HepG2 (cell line): ENCODE data around the gene SLC25A1. TPM values are rescaled to one million over a fixed set of nuclear protein-coding genes. Genes with fewer than 3 reads are reported as not detected.

Source experiments
- PAWR ChIP-seq: sonication (generic); formaldehyde crosslinking; IDR thresholded peaks from 2 replicates; pipeline ENCODE4 v1.4.0; 2020; ENCODE audit warnings: missing genetic modification reagents, mild to moderate bottlenecking, borderline replicate concordance
- PHF21A ChIP-seq: sonication (generic); formaldehyde crosslinking; IDR thresholded peaks from 2 replicates; pipeline ENCODE4 v1.5.0; 2020; ENCODE audit warnings: mild to moderate bottlenecking, missing genetic modification reagents
- PRMT3 ChIP-seq: sonication (generic); formaldehyde crosslinking; IDR thresholded peaks from 2 replicates; pipeline ENCODE4 v1.8.1; 2022; ENCODE audit warnings: low read depth, mild to moderate bottlenecking, moderate library complexity, missing genetic modification reagents, borderline replicate concordance
- SRY ChIP-seq: sonication (generic); formaldehyde crosslinking; IDR thresholded peaks from 2 replicates; pipeline ENCODE4 v1.8.0; 2022; ENCODE audit warnings: mild to moderate bottlenecking, missing genetic modification reagents
- TARDBP ChIP-seq: sonication (generic); formaldehyde crosslinking; IDR thresholded peaks from 2 replicates; pipeline ENCODE4 v1.8.0; 2022; ENCODE audit warnings: mild to moderate bottlenecking, missing genetic modification reagents
- ZMYM2 ChIP-seq: sonication (generic); formaldehyde crosslinking; IDR thresholded peaks from 2 replicates; pipeline ENCODE4 v1.8.0; 2022; ENCODE audit warnings: mild to moderate bottlenecking, missing genetic modification reagents
- ZNF10 ChIP-seq: sonication (generic); formaldehyde crosslinking; IDR thresholded peaks from 2 replicates; pipeline ENCODE4 v1.4.0; 2020; ENCODE audit warnings: mild to moderate bottlenecking, low read depth, missing genetic modification reagents, borderline replicate concordance
- ZNF280B ChIP-seq: sonication (generic); formaldehyde crosslinking; IDR thresholded peaks from 2 replicates; pipeline ENCODE4 v1.5.0; 2020; ENCODE audit warnings: missing genetic modification reagents, mild to moderate bottlenecking, borderline replicate concordance
- ZNF549 ChIP-seq: sonication (generic); formaldehyde crosslinking; IDR thresholded peaks from 2 replicates; pipeline ENCODE4 v1.5.0; 2020; ENCODE audit warnings: missing genetic modification reagents
- ZNF574 ChIP-seq: sonication (generic); formaldehyde crosslinking; IDR thresholded peaks from 2 replicates; pipeline ENCODE4 v1.4.0; 2020; ENCODE audit warnings: missing genetic modification reagents
- ZNF589 ChIP-seq: sonication (generic); formaldehyde crosslinking; conservative IDR thresholded peaks from 2 replicates; pipeline ENCODE4 v1.8.0; 2022; ENCODE audit warnings: mild to moderate bottlenecking, moderate library complexity, missing genetic modification reagents
- polyA plus RNA-seq, 8 experiments: library from polyadenylated mRNA; depleted of rRNA in 3 of 8; stranded (reverse) in 7 of 8; unstranded in 1 of 8; fragments of >200 nt; fragmentation: Illumina TruSeq in 4 of 8; extraction: Trizol in 4 of 8; gene quantifications; 2 replicates each; pipeline versions ENCODE4 v1.2.1 to v1.2.3, GENCODE V29; 2011 to 2016; ENCODE audit warnings: low read depth in 4 of 8, missing spikeins in 1 of 8, mixed read lengths in 1 of 8; ENCODE audit not compliant: insufficient read depth in 1 of 8
- total RNA-seq, 5 experiments: library from RNA; depleted of rRNA; stranded (reverse); fragments of >200 nt; fragmentation: Illumina TruSeq; extraction: Trizol; gene quantifications; 2 replicates each; pipeline ENCODE4 v1.2.3, GENCODE V29; 2016; ENCODE audit warnings: low read depth in 1 of 5
- TF ChIP-seq, protein P1 (sequence below): IDR thresholded peaks from 2 replicates; pipeline ENCODE4 v1.6.1; 2016; ENCODE audit warnings: low read depth, missing genetic modification reagents, missing compliant biosample characterization
- TF ChIP-seq, protein P2 (sequence below), 2 experiments: fragments of 450-650 bp in 1 of 2; sonication (generic) in 1 of 2; formaldehyde crosslinking; IDR thresholded peaks; 2 replicates each; pipeline versions ENCODE4 v1.5.0 to v1.8.0; 2020 to 2022; ENCODE audit warnings: mild to moderate bottlenecking in 1 of 2, missing genetic modification reagents in 1 of 2
- TF ChIP-seq, protein P3 (sequence below): sonication (generic); formaldehyde crosslinking; IDR thresholded peaks from 2 replicates; pipeline ENCODE4 v1.8.1; 2023; ENCODE audit warnings: missing genetic modification reagents, mild to moderate bottlenecking, borderline replicate concordance
- TF ChIP-seq, protein P4 (sequence below): sonication (generic); formaldehyde crosslinking; IDR thresholded peaks from 2 replicates; pipeline ENCODE4 v1.5.1; 2020; ENCODE audit warnings: mild to moderate bottlenecking, missing genetic modification reagents, borderline replicate concordance

SLC25A1 gene
- total and polyA plus RNA-seq, 2 of the 13 experiments (the other 11 are each of a cell fraction or from before 2014, with no cell fraction given), result 49.4 to 161 TPM

DNA sequence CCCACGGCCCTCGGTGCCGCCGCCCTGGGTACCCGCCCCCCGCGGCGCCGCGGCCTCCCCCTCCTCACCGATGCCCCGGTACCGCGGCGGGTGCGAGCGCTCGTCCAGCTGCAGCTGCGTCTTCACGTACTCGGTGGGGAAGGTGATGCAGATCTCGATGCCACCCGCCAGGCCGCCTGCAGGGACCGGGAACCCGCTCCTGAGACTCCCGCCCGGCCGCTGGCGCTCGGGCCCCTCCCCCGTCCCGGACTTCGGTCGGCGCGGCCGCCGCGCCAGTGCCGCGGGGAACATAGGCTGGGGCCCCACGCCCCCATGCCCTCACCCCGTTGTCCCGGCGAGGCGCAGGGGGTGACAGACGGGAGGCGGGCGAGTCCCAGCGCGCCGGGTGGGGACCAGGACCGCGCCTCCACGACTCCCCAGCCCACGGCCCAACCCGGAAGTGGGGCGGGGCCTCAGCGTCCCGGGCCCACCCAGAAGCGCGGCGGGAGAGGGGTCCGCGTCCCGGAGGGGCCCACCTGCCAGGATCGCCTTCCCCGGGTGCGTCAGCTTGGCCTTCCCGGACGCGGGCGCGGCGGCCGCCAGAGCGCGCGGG is 375 bp downstream of the SLC25A1 start (continued):
- TF ChIP-seq, protein P1, sequence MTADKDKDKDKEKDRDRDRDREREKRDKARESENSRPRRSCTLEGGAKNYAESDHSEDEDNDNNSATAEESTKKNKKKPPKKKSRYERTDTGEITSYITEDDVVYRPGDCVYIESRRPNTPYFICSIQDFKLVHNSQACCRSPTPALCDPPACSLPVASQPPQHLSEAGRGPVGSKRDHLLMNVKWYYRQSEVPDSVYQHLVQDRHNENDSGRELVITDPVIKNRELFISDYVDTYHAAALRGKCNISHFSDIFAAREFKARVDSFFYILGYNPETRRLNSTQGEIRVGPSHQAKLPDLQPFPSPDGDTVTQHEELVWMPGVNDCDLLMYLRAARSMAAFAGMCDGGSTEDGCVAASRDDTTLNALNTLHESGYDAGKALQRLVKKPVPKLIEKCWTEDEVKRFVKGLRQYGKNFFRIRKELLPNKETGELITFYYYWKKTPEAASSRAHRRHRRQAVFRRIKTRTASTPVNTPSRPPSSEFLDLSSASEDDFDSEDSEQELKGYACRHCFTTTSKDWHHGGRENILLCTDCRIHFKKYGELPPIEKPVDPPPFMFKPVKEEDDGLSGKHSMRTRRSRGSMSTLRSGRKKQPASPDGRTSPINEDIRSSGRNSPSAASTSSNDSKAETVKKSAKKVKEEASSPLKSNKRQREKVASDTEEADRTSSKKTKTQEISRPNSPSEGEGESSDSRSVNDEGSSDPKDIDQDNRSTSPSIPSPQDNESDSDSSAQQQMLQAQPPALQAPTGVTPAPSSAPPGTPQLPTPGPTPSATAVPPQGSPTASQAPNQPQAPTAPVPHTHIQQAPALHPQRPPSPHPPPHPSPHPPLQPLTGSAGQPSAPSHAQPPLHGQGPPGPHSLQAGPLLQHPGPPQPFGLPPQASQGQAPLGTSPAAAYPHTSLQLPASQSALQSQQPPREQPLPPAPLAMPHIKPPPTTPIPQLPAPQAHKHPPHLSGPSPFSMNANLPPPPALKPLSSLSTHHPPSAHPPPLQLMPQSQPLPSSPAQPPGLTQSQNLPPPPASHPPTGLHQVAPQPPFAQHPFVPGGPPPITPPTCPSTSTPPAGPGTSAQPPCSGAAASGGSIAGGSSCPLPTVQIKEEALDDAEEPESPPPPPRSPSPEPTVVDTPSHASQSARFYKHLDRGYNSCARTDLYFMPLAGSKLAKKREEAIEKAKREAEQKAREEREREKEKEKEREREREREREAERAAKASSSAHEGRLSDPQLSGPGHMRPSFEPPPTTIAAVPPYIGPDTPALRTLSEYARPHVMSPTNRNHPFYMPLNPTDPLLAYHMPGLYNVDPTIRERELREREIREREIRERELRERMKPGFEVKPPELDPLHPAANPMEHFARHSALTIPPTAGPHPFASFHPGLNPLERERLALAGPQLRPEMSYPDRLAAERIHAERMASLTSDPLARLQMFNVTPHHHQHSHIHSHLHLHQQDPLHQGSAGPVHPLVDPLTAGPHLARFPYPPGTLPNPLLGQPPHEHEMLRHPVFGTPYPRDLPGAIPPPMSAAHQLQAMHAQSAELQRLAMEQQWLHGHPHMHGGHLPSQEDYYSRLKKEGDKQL, result no peak
- TF ChIP-seq ZNF280B (CRISPR knock-in tag) (no peak), PHF21A (peak; percentile 46; the same call in 1 of the 2 replicates), ZNF574 (CRISPR knock-in tag) (no peak), SRY (0 out of 2 replicates have a peak, but pooled peaks have one; percentile 55), ZMYM2 (CRISPR knock-in tag) (no peak), ZNF549 (CRISPR knock-in tag) (no peak), PAWR (CRISPR knock-in tag) (0 out of 2 replicates have a peak, but pooled peaks have one; percentile 64), ZNF10 (CRISPR knock-in tag) (no peak), ZNF589 (CRISPR knock-in tag) (no peak; the same call in 1 of the 2 replicates), PRMT3 (peak; percentile 65; the same call in 1 of the 2 replicates), TARDBP (CRISPR knock-in tag) (no peak)
- TF ChIP-seq, protein P2, sequence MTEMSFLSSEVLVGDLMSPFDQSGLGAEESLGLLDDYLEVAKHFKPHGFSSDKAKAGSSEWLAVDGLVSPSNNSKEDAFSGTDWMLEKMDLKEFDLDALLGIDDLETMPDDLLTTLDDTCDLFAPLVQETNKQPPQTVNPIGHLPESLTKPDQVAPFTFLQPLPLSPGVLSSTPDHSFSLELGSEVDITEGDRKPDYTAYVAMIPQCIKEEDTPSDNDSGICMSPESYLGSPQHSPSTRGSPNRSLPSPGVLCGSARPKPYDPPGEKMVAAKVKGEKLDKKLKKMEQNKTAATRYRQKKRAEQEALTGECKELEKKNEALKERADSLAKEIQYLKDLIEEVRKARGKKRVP (CRISPR knock-in tag; IDR thresholded peaks at IDR 0.05), result 0 out of 4 replicates have a peak, but pooled peaks of 1 of the 2 experiments have one; percentile 12
- TF ChIP-seq, protein P3, sequence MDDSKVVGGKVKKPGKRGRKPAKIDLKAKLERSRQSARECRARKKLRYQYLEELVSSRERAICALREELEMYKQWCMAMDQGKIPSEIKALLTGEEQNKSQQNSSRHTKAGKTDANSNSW, result no peak
- TF ChIP-seq, protein P4, sequence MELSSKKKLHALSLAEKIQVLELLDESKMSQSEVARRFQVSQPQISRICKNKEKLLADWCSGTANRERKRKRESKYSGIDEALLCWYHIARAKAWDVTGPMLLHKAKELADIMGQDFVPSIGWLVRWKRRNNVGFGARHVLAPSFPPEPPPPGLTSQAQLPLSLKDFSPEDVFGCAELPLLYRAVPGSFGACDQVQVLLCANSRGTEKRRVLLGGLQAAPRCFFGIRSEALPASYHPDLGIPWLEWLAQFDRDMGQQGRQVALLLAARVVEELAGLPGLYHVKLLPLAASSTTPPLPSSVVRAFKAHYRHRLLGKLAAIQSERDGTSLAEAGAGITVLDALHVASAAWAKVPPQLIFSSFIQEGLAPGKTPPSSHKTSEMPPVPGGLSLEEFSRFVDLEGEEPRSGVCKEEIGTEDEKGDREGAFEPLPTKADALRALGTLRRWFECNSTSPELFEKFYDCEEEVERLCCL, result no peak
